K562 (cell line): ENCODE data around the gene EPN2. TPM values are rescaled to one million over a fixed set of nuclear protein-coding genes. Genes with fewer than 3 reads are reported as not detected.

ENCODE experiments used
- ATAC-seq: fragments of 200-7000 bp; cut with Tn5 transposase; 3 replicates; pipeline ENCODE4 v1.9.1; 2020; ENCODE audit warnings: moderate library complexity
- BruUV-seq: library from RNA; stranded (reverse); fragments of 400-500 nt; replicated peaks from 2 replicates; lab custom pipeline; 2021; lab: Mats Ljungman, UMichigan
- CTCF ChIA-PET: fragments of 300-600 bp; formaldehyde crosslinking; extraction: SDS; loops from one replicate; lab custom pipeline; 2021; ENCODE audit warnings: low intra/inter-chr PET ratio; lab: Yijun Ruan, JAX
- POLR2A ChIA-PET: fragments of 300-600, 350-650 bp; sonication (Branson Sonifier 250); formaldehyde crosslinking; extraction: SDS; loops from one replicate; lab custom pipeline; 2021; ENCODE audit warnings: antibody characterized with exemption, inconsistent platforms; lab: Yijun Ruan, JAX
- DNase-seq, 4 experiments: peaks; one replicate each; pipeline versions ENCODE4 v3.0.0 to v3.0.0-alpha.2; 2011 to 2018; ENCODE audit warnings: low spot score in 3 of 4, mixed read lengths in 3 of 4; ENCODE audit errors: extremely low read depth in 1 of 4
- FAIRE-seq: peaks from 2 replicates; lab custom pipeline; 2011; peaks lifted over from hg19 to GRCh38; lab: Jason Lieb, UNC
- H2AFZ ChIP-seq: 2 replicates; pipeline ENCODE4 v1.6.0; 2011; ENCODE audit warnings: low read depth, low read length, control low read depth, inconsistent platforms
- H3K27ac ChIP-seq: fragments of 200-600 bp; 3 replicates; pipeline ENCODE4 v1.8.0; 2011; ENCODE audit warnings: low read depth, mild to moderate bottlenecking, control low read depth, inconsistent platforms, low read length, moderate library complexity, mixed read lengths; ENCODE audit errors: extremely low read depth
- H3K27me3 ChIP-seq, 2 experiments: fragments of 300-600 bp in 1 of 2; 2 replicates in 1 of 2; 3 replicates in 1 of 2; pipeline versions ENCODE4 v1.6.0 to v1.8.0; 2011; ENCODE audit warnings: inconsistent platforms in 2 of 2, low read length in 2 of 2, mild to moderate bottlenecking in 1 of 2, mixed read lengths in 1 of 2, moderate library complexity in 1 of 2; ENCODE audit not compliant: control insufficient read depth in 2 of 2, insufficient read depth in 2 of 2
- H3K36me3 ChIP-seq: fragments of 300-600 bp; 3 replicates; pipeline ENCODE4 v1.8.0; 2011; ENCODE audit warnings: mild to moderate bottlenecking, low read length, inconsistent platforms; ENCODE audit not compliant: control insufficient read depth, insufficient read depth
- H3K4me1 ChIP-seq, 2 experiments: fragments of 200-600 bp in 1 of 2; replicated peaks in 1 of 2; 2 replicates in 1 of 2; 3 replicates in 1 of 2; pipeline versions ENCODE4 v1.5.1 to v1.8.0; 2011; ENCODE audit warnings: inconsistent platforms in 2 of 2, low read length in 2 of 2, mild to moderate bottlenecking in 1 of 2, mixed read lengths in 1 of 2, moderate library complexity in 1 of 2; ENCODE audit not compliant: control insufficient read depth in 2 of 2, insufficient read depth in 2 of 2
- H3K4me2 ChIP-seq: 2 replicates; pipeline ENCODE4 v1.6.1; 2011; ENCODE audit warnings: low read length, control low read depth, inconsistent platforms, mixed read lengths; ENCODE audit not compliant: insufficient read depth
- H3K4me3 ChIP-seq: fragments of 200-600 bp; sonication (generic), shearing (Covaris generic); 2 replicates; pipeline ENCODE4 v1.5.1; 2016; ENCODE audit warnings: control low read depth, inconsistent platforms
- H3K79me2 ChIP-seq: fragments of 200-600 bp; 3 replicates; pipeline ENCODE4 v1.8.0; 2011; ENCODE audit warnings: low read length, inconsistent platforms; ENCODE audit not compliant: control insufficient read depth, insufficient read depth
- H3K9ac ChIP-seq, 2 experiments: 2 replicates each; pipeline versions ENCODE4 v1.6.0 to v1.6.1; 2011; ENCODE audit warnings: low read depth in 2 of 2, low read length in 2 of 2, control low read depth in 1 of 2, inconsistent platforms in 1 of 2, mild to moderate bottlenecking in 1 of 2, mixed read lengths in 1 of 2; ENCODE audit not compliant: insufficient read depth in 1 of 2
- H3K9me1 ChIP-seq: one replicate; pipeline ENCODE4 v1.6.0; 2011; ENCODE audit warnings: inconsistent platforms, mild to moderate bottlenecking, low read length, moderate library complexity; ENCODE audit not compliant: control insufficient read depth, insufficient read depth
- H3K9me3 ChIP-seq: replicated peaks from 2 replicates; pipeline ENCODE4 v1.5.1; 2011; ENCODE audit warnings: low read depth, low read length, inconsistent platforms; ENCODE audit not compliant: control insufficient read depth, insufficient read depth
- H4K20me1 ChIP-seq: replicated peaks from 2 replicates; pipeline ENCODE4 v1.6.1; 2011; ENCODE audit warnings: low read length, inconsistent platforms, mixed read lengths; ENCODE audit not compliant: control insufficient read depth, insufficient read depth
- ARID1B ChIP-seq: fragments of 450-650 bp; IDR thresholded peaks from 2 replicates; pipeline ENCODE4 v1.6.1; 2016; ENCODE audit warnings: antibody characterized with exemption, mild to moderate bottlenecking, inconsistent platforms
- HSF4 ChIP-seq: fragments of 250-450 bp; sonication (Bioruptor Pico); IDR thresholded peaks from 2 replicates; pipeline ENCODE4 v2.1.2; 2022; ENCODE audit warnings: mild to moderate bottlenecking, moderate library complexity, borderline replicate concordance
- LCOR ChIP-seq: sonication (generic); formaldehyde crosslinking; IDR thresholded peaks from 2 replicates; pipeline ENCODE4 v1.8.0; 2022; ENCODE audit warnings: mild to moderate bottlenecking, missing genetic modification reagents
- ZNF239 ChIP-seq: fragments of 250-450 bp; sonication (Bioruptor Pico); IDR thresholded peaks from 2 replicates; pipeline ENCODE4 v1.4.0; 2020; ENCODE audit warnings: mild to moderate bottlenecking
- ZNF436 ChIP-seq: fragments of 250-450, 450-650 bp; sonication (Bioruptor Pico); formaldehyde crosslinking; IDR thresholded peaks from 2 replicates; pipeline ENCODE4 v1.7.0; 2020; ENCODE audit warnings: mild to moderate bottlenecking
- WGBS: fragments of 100-300 bp; shearing (Covaris generic); methylation state at CpG from one replicate; pipeline ENCODE4 v1.1.6; 2016; ENCODE audit warnings: low coverage, mixed read lengths; ENCODE audit not compliant: insufficient coverage; ENCODE audit errors: missing lambda C conversion rate; 5-methylcytosine and 5-hydroxymethylcytosine counted together
- in situ Hi-C: fragments of 300-500 bp; cut with MboI; formaldehyde crosslinking; loops from 4 replicates; pipeline ENCODE4 v1.15.0; 2018; ENCODE audit warnings: inconsistent platforms, mixed read lengths
- intact Hi-C: fragments of 100-400 bp; cut with micrococcal nuclease; formaldehyde crosslinking; loops from 2 replicates; pipeline ENCODE4 v1.14.2; 2022
- polyA plus RNA-seq, 8 experiments: library from polyadenylated mRNA; depleted of rRNA in 4 of 8; stranded (reverse) in 5 of 8; unstranded in 3 of 8; fragments of >200 nt; fragmentation: Nextera tagmentation in 2 of 8; fragmentation: Illumina TruSeq in 1 of 8; extraction: Ambion mirVana in 2 of 8; extraction: Trizol in 1 of 8; gene quantifications; 2 replicates each; pipeline versions ENCODE4 v1.2.1 to v1.2.3, GENCODE V29; 2011 to 2014; ENCODE audit warnings: inconsistent platforms in 1 of 8, missing spikeins in 1 of 8
- total RNA-seq, 7 experiments: library from RNA; depleted of rRNA in 6 of 7; stranded (reverse); fragments of >200 nt in 6 of 7; fragmentation: Illumina TruSeq in 2 of 7; extraction: Trizol in 2 of 7; gene quantifications; 2 replicates each; pipeline versions ENCODE4 v1.2.1 to v1.2.3, GENCODE V29; 2011 to 2021; ENCODE audit warnings: low replicate concordance in 1 of 7
- TF ChIP-seq, protein P1 (sequence below): sonication (generic); formaldehyde crosslinking; IDR thresholded peaks from 2 replicates; pipeline ENCODE4 v1.8.0; 2022; ENCODE audit warnings: mild to moderate bottlenecking, missing genetic modification reagents

The EPN2 gene
- total and polyA plus RNA-seq, 9 of the 15 experiments (the other 6 are each of a cell fraction or from before 2014, with no cell fraction given): 1.0 to 12.9 (median 8.9) TPM

DNA sequence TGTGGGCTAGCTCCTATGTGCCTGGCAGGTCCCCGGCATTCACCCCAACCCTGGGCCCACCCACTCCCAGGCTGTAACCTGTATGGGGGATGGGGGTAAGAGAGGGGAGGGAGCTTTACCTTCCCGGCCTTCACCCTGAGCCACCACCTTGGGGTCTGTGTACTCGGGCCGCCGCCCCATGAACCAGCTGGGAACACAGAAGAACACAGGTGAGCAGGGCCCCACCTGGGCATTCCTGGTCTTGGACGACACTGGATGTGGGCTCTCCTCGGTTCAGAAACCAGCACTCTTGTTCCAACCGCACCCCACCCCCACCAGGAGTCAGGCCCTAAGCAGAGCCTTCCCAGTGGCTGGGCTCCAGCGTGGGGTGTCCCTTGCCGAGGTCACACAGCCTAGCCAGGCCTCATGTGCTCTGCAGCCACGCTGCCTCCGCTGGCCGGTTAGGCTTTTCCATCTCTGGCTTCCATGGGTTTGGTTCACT is 106.5 kb downstream of the EPN2 start:
- no peaks in the 10 kb centered on the region; the same call in 1 of the 2 replicates for H4K20me1 ChIP-seq
- no peaks in the 10 kb centered on the region for H3K9me1 ChIP-seq
- TF ChIP-seq ZNF436: no peak
- no peak for TF ChIP-seq HSF4
- TF ChIP-seq LCOR: no peak
- TF ChIP-seq, protein P1, sequence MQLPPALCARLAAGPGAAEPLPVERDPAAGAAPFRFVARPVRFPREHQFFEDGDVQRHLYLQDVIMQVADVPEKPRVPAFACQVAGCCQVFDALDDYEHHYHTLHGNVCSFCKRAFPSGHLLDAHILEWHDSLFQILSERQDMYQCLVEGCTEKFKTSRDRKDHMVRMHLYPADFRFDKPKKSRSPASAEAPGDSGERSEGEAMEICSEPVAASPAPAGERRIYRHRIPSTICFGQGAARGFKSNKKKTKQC (CRISPR knock-in tag): no peak
- no peak for TF ChIP-seq ZNF239
- no peak for TF ChIP-seq ARID1B
- in situ Hi-C loops (no loop called here), intact Hi-C loops (no loop called here)
- 85% methylated on average over 10 of the region's 13 CpGs for WGBS
- H3K4me2 ChIP-seq: no peak overlapping the region
- DNase-seq (no peak), FAIRE-seq (no peak), ATAC-seq (no peak)
- H3K27ac ChIP-seq: no peak overlapping the region
- ChIA-PET POLR2A (no interaction called here), CTCF (interaction anchor here (0.6 kb wide), 1 partner anchor 124 kb away, joined by 3 read pairs; no protein-coding TSS in a partner anchor)
- peaks cover 22 to 47% of the 10 kb centered on the region in 2 experiments for H3K4me1 ChIP-seq
- H3K27me3 ChIP-seq: no peaks in the 10 kb centered on the region
- no peaks in the 10 kb centered on the region for H3K79me2 ChIP-seq
- H3K9me3 ChIP-seq: no peaks in the 10 kb centered on the region
- no TSS peak for BruUV-seq
- H3K9ac ChIP-seq: no peak overlapping the region; a peak in 1 of 4 replicates
- no peak overlapping the region for H2AFZ ChIP-seq
- H3K36me3 ChIP-seq: no peaks in the 10 kb centered on the region
- H3K4me3 ChIP-seq: no peak overlapping the region
